GM12891 (cell line): ENCODE measurements around the gene LIN28B.
A peak's percentile ranks its signal among the peaks of the same experiment; 100 is the strongest.
"Not testable (repeated sequence)": the region's sequence is repeated elsewhere in the genome, so short reads cannot be mapped to it uniquely, and the experiment has no call there.

Experiments used
- DNase-seq: peaks from one replicate; pipeline ENCODE4 v3.0.0; 2011; ENCODE audit warnings: low spot score; ENCODE audit not compliant: insufficient read length
- FAIRE-seq: peaks from 2 replicates; lab custom pipeline; 2011; peaks lifted over from hg19 to GRCh38; lab: Jason Lieb, UNC
- PAX5 ChIP-seq: IDR thresholded peaks from 2 replicates; pipeline ENCODE4 v1.6.1; 2011; ENCODE audit warnings: low read length, moderate library complexity, mild to moderate bottlenecking; ENCODE audit not compliant: insufficient read depth, severe bottlenecking
- POLR2A ChIP-seq: IDR thresholded peaks from 2 replicates; pipeline ENCODE4 v1.6.1; 2011; ENCODE audit warnings: low read depth, low read length, control low read depth
- POLR2AphosphoS5 ChIP-seq: IDR thresholded peaks from 2 replicates; pipeline ENCODE4 v1.6.1; 2011; ENCODE audit warnings: low read depth, low read length, control low read depth
- POU2F2 ChIP-seq: IDR thresholded peaks from 2 replicates; pipeline ENCODE4 v1.6.1; 2011; ENCODE audit warnings: low read depth, mild to moderate bottlenecking, control low read depth, low read length, moderate library complexity
- SPI1 ChIP-seq: IDR thresholded peaks from 2 replicates; pipeline ENCODE4 v1.6.1; 2011; ENCODE audit warnings: low read depth, low read length, control low read depth
- TAF1 ChIP-seq: IDR thresholded peaks from 2 replicates; pipeline ENCODE4 v1.6.1; 2011; ENCODE audit warnings: low read depth, low read length, control low read depth

Gene LIN28B

DNA sequence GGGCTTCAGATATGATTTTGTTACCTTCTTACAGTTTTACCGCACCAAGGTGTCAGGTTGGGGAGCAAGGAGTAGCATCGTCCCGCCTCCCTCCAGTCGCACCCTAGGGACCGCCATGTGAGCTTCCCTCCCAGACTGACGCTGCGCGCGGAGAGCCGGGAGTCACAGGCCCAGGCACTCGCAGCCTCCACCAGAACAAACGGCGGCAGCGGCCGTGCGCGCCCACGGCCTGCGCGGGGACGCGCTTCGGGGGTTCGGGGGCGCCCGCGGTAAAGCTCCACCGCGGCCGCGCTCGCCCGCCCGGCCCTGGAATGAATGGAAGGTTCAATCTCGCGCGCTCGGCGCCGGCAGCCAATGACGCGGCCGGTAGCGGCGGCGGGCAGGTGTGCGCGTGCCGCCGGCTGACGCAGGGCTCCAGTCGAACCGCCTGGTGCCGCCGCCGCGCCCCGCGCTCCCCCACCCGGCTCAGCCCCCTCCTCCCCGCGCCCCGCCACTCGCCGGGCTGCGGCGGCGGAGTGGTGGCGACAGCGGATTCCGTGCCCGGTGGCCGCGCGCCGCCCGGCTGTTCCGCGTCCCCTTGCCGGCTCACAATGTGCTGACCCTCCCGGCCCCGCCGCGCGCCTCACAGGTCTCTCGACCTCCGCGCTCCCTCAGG is 16.5 kb upstream of the LIN28B start:
- no peak for DNase-seq
- FAIRE-seq: no peak
- TF ChIP-seq POLR2A: no peak
- no peak for TF ChIP-seq SPI1
- no peak for TF ChIP-seq PAX5
- TF ChIP-seq POLR2AphosphoS5: no peak
- no peak for TF ChIP-seq POU2F2
- no peak for TF ChIP-seq TAF1

DNA sequence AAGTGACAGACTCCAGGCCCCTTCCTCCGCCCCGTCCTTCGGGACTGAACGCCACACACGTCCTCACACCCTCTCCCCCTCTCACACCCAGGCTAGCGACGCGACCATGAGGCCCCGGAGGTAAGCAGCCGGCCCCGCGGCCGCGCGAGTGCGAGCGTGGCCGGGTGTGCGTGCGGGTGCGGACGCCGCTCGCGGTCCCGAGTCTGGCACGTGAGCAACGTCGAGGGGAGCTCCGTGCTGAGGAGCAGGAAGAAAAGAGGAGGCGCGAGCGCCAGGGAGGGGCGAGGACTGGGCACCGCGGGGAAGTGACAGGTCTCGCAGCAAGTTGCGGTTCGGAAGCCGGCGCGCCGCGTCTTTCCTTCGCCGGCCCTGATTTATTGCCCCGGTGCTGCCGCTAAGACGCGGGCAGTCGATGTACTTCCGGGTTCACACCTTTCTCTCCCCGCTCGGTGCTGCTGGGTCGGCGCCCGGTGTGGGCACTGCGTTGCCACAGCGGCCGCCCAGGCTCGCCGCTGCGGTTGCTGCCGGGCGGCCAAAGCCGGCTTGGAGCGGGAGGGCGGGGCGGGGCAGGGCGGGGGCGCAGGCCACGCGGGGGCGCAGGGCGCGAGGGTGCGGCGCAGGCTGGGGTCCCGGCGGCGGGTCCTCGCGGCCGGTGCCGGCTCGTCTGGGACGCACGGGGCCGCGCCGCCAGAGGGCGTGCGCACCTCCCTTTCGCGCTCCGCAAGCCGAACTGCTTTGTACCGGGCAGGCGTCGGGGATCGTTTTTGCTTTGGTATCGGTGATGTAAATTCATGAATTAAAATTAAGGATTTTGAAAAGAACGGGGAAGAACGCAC is 15.8 kb upstream of the LIN28B start:
- no peak for FAIRE-seq
- DNase-seq: peak; percentile 33
- TF ChIP-seq POU2F2: no peak
- no peak for TF ChIP-seq PAX5
- TF ChIP-seq POLR2A: no peak
- no peak for TF ChIP-seq SPI1

DNA sequence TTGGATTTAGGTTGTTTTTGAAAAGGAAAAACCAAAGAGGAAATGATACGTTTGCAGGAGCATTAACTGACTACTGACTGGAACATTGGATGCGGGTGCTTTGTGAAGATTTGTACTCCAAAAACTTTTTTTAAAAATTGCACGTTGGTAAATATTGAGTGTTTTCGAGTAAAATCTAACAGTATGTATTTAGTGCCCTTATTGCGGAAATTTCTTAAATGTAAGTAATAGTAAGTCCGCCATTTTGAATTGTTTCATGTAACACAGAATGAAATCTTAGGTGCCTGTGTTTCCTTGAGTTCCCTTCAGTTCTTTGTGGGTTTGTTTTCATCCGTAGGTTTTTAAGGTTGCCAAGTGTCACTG is 15.2 kb upstream of the LIN28B start:
- DNase-seq (no peak), FAIRE-seq (no peak)
- no peak for TF ChIP-seq TAF1
- TF ChIP-seq POU2F2: no peak
- no peak for TF ChIP-seq POLR2AphosphoS5
- no peak for TF ChIP-seq PAX5
- no peak for TF ChIP-seq SPI1
- no peak for TF ChIP-seq POLR2A

DNA sequence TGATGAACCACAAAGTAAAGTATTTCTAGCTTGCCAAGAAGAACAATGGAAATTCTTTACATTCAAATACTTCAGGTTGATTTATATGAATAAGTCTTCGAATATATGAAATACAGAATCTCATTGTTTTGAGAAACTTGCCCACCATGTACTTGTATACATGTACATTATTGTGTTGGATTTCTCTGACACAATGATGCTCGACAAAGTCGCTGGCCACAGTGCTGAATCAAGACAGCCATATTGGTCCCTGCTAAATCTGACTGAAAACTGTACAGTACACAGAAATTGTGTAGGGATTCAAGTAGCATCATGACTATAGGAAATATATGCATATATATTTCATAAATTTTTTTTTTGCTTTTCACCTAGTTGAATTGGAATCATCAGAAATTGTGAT is 13.1 kb upstream of the LIN28B start:
- FAIRE-seq (no peak), DNase-seq (no peak)
- TF ChIP-seq POLR2A (no peak), POU2F2 (no peak), PAX5 (no peak), POLR2AphosphoS5 (no peak), SPI1 (no peak), TAF1 (no peak)

DNA sequence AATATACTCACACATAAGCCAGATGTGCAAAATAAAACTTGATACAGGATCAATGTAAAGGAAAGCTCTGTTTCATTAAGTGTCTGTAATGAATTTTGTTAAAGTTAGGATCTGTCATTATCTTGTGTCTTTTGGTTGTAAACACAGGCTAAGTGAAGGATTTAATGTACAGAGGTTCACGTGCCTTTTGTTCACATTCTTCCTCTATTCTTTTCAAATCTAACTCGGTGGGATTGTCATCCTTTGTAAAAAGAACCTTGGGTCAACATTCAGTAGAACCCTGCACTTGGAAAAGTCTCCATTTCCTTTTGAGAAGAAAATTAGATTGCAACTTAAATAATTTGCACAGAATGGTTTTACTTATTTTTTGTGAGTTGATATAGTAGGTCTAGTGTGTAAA is 7.7 kb upstream of the LIN28B start:
- DNase-seq (no peak), FAIRE-seq (no peak)
- TF ChIP-seq POU2F2: no peak
- no peak for TF ChIP-seq POLR2AphosphoS5
- no peak for TF ChIP-seq POLR2A
- no peak for TF ChIP-seq PAX5
- TF ChIP-seq TAF1: no peak
- TF ChIP-seq SPI1: no peak

DNA sequence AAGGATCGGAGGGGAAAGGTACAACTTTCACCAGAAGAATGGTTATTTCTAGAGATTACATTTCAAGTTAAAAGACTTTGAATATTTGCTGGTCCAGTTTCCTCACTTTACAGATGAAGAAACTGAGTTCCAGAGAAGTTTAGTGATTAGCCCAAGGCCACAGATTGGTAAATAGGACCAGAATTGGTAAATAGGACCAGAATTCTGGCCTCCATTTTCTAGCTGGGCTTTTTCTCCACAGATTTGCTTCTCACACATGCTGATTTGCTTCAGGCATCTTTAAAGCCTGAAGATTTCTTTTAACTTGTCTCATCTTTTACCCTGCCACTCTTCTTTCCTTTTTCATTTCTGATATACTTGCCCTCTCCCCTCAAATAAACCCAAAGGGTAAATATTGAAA is 5.2 kb upstream of the LIN28B start:
- no peak for FAIRE-seq
- no peak for DNase-seq
- TF ChIP-seq POLR2AphosphoS5 (no peak), SPI1 (no peak), POU2F2 (no peak), TAF1 (no peak), POLR2A (no peak), PAX5 (no peak)

DNA sequence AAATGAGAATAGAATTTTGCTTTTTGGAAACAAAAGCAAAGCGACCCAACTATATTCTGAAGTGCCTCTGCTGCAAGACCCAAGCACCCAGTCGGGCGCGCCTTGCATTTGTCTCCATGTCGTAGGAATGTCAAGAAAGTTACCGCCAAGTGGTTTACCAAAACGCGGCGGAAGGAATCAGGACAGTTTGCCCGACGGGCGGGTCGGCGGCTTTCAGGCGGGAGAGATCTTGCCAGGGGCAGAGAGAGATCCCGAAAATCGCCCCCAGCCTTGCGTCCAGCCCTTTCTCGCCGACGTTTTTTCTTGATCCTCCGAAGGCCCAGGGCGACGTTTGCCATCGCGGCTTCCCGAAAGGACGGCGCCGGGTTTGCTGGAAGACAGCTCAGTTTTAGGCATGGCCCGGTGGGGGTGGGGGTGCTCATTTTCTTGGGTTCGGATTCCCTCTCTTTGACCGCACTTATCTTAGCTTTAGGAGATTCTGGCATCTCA is 4.0 kb upstream of the LIN28B start:
- DNase-seq: no peak
- FAIRE-seq: no peak
- TF ChIP-seq SPI1: no peak
- TF ChIP-seq PAX5: no peak
- TF ChIP-seq POLR2A: no peak
- TF ChIP-seq POLR2AphosphoS5: no peak
- no peak for TF ChIP-seq TAF1
- no peak for TF ChIP-seq POU2F2

DNA sequence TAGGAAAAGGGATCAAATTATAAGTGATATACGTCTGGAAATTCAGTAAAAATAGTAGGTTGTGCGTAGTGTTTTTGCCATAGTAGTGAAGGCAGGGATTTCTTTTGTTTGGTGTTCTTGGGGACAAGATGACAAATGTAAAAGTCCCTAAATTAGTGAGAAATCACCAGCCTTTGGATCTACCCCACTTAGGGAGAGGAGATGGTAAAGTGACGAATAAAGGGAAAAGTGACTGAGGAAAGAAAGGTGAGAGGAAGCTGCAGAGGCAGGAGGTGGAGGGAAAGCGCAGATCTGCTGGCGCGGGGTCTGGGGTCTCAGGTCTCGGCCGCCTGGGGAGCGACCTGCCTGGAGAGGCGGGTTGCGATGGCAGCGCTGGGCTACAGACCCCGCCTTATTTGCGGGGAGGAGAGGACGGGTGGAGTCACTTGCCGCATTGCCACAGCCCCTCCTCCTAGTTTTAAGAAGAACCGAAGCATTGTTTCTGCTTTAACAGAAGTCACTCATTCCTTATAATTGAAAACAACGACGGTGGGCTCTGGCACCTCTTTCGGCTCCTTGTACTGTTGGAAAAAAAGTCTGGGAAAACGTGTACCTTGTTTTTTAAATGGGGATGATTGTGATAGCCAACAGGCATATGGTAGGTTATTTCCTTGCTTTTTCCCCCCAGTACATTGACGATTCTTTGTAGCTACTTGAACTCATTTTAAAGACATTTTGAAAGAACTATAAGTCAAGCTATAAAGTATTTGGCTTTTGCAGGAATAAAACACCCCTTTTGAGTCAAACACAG is 3.3 kb upstream of the LIN28B start:
- FAIRE-seq: peak; percentile 41
- DNase-seq: not testable (repeated sequence)

DNA sequence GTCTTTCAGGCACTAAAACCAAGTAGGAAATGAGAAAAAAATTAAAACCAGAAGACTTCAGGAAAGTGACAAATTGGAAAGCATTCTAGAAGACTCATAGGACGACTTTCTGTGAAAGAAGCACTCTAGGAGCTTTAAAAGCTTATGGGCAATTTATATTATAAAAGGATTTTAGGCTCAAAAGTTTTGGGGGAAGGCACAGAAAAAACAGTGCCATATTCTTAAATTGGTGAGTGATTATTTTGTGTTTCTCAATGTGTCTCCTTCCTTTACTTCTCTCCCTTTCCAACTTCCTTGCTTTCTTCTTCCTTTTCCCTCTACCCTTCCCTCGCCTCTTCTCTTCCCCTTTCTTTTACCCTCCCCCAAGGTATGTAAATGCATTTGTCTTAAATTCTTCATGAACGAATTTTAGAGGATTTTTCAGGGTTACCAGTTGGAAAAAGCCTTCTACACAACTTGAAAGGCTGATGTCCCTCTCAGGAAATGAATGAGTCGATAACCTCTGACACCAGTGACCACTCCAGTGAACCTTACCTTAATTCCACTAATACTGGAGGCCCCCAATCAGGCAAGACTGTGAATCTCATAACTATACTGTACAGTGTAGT is 2.6 kb upstream of the LIN28B start:
- TF ChIP-seq TAF1 (no peak), POLR2AphosphoS5 (no peak), POU2F2 (no peak), POLR2A (no peak), SPI1 (no peak), PAX5 (no peak)
- DNase-seq: no peak
- FAIRE-seq: no peak
